ENCODE results near the gene PRRG1. TPM values are rescaled to one million over a fixed set of nuclear protein-coding genes. Genes with fewer than 3 reads are reported as not detected.
"Not testable (repeated sequence)": the region's sequence is repeated elsewhere in the genome, so short reads cannot be mapped to it uniquely, and the experiment has no call there.

Gene PRRG1
- not detected for total RNA-seq

DNA sequence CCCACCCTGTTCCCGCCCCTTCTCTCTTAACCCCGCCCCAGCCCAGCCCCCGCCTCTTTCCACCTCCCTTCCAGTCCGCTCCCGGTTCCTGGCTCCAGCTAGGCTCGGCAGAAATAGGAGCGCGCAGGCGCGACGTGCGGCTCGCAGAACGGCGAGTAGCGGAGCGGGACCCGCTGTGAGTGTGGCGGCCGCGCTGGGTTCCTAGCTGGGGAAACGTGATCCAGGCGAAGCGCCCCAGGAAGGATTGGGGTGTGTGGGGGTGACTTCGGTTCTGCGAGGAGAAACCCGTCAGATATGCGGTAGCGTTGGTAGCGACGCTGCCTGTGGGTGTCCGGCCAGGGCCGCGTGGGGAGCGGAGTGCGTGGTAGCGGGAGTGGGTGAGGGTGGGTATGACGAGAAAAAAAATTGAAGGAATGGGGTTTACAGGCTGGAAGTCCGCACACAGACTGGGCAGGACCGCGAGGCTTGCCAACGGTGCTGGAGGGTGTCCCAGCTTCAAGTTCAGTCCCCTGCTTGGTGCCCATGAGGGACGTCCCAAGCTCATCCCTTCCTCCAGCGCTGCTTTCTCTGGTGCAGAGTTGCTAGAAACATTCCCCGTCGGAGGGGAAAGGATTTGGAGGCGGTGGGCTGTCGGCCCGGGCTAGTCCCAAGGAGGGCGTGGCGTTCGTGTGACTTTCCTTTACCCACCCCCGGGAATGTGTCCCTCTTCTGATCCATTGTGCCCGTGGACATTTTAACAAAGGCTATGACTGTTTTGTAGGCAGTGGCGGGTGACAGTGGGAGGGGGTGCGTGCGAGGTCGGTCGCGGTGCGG is at the start of gene PRRG1:
PRRG1 (plus strand) TSS at position 144 of the 813 bp plus-strand sequence. CDS start 56,886 bp downstream, outside the sequence.
- peak; percentile 7 for DNase-seq
- intact Hi-C loops (cut with DNase I, micrococcal nuclease) = no loop called here
- Mint-ChIP-seq H3K27ac (no peak within 1 kb of the TSS), H3K9me3 (ENCODE audit: low read depth) (no peaks in the 10 kb centered on the region), H3K4me1 (peaks cover 9% of the 10 kb centered on the region), H3K27me3 (peaks cover 25% of the 10 kb centered on the region), H3K4me3 (peak within 1 kb of the TSS; percentile 38), H3K36me3 (ENCODE audit: low read depth) (no peaks in the 10 kb centered on the region)
- peak; percentile 12 for ATAC-seq
- ChIA-PET CTCF (no interaction called here), POLR2A (no interaction called here)

DNA sequence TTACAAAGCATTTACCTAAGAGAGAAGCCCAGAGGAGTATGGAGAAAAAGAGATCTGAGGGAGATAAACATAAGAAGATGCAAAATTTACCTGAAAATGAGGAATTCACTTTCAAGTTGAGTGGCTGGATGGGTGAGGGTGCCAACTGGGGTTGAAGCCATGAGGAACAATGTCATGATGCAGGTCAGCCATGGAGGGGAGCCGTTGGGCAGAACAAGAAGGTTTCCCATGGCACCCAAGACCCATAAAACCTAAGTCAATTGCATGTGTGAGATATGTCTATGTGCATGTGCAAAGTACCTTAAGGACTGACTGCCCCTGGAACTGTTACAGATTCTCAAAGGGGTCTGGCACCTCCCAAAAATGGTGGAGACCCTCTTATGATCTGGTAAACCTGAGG is 46.6 kb upstream of the PRRG1 start:
- Mint-ChIP-seq H3K27ac (no peak overlapping the region), H3K9me3 (ENCODE audit: low read depth) (peaks cover 2% of the 10 kb centered on the region), H3K36me3 (ENCODE audit: low read depth) (no peaks in the 10 kb centered on the region), H3K4me3 (no peak overlapping the region), H3K4me1 (no peaks in the 10 kb centered on the region), H3K27me3 (no peaks in the 10 kb centered on the region)
- ChIA-PET CTCF (no interaction called here), POLR2A (no interaction called here)
- ATAC-seq (no peak), DNase-seq (no peak)
- intact Hi-C loops (cut with DNase I, micrococcal nuclease) = no loop called here

DNA sequence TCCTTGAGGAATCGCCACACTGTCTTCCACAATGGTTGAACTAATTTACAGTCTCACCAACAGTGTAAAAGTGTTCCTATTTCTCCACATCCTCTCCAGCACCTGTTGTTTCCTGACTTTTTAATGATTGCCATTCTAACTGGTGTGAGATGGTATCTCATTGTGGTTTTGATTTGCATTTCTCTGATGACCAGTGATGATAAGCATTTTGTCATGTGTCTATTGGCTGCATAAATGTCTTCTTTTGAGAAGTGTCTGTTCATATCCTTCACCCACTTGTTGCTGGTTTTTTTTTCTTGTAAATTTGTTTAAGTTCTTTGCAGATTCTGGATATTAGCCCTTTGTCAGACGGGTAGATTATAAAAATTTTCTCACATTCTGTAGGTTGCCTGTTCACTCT is 43.9 kb upstream of the PRRG1 start:
- H3K9me3 Mint-ChIP-seq (ENCODE audit: low read depth); H3K4me1 Mint-ChIP-seq; POLR2A ChIA-PET; DNase-seq; ATAC-seq; H3K27ac Mint-ChIP-seq; intact Hi-C loops (cut with DNase I, micrococcal nuclease); H3K27me3 Mint-ChIP-seq; H3K36me3 Mint-ChIP-seq (ENCODE audit: low read depth); H3K4me3 Mint-ChIP-seq; CTCF ChIA-PET: not testable (repeated sequence)

DNA sequence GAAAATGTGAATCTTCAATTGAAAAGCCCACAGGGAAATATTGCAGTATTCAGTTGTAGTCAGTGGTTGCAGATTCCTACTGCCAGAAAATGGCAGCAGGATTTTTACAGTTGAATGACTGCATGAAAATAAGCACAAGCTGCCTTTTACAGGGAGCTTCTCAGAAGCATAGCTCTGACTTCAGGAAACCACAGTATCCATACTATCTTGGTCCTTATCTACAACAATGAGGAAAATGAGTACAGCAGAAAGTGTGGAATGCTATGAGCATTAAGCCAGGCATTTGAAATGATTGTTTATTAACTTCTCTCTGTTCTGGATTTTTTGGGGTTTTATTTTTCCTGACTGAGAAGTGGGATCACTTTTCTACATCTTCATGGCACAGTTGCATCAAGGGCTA is 34.6 kb upstream of the PRRG1 start:
- intact Hi-C loops (cut with DNase I, micrococcal nuclease) = no loop called here
- no peaks in the 10 kb centered on the region for H3K4me1 Mint-ChIP-seq
- POLR2A ChIA-PET = no interaction called here

DNA sequence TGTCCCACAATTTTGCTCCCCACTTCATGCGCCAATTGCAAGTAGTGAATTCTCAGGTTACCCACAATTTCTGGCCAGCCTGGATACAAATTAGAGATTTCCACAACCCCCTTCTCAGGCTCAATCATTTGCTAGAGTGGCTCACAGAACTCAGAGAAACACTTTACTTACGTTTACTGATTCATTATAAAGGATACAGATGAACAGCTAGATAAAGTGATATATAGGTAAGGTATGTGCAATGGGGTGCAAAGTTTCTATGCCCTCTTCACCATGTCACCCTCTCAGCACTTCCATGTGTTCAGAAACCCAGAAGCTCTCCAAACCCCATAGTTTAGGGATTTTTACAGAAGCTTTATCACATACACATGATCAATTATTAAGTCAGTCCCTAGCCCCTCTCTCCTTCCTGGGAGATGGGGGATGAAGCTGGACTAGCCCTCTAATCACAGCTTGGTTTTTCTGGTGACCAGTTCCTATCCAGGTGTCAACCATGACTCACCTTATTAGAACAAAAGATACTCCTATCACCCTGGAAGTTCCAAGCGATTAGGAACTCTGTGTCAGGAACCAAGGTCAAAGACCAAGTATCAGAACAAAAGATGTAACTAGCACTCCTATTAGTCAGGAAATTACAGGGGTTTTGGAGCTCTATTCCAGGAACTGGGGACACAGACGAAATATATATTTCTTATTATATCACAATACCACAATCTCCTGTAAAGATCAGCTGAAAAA is 33.5 kb upstream of the PRRG1 start:
- POLR2A ChIA-PET = no interaction called here
- CTCF ChIA-PET = no interaction called here
- no peaks in the 10 kb centered on the region for H3K36me3 Mint-ChIP-seq (ENCODE audit: low read depth)
- no peaks in the 10 kb centered on the region for H3K9me3 Mint-ChIP-seq (ENCODE audit: low read depth)
- H3K4me3 Mint-ChIP-seq = no peak overlapping the region
- DNase-seq (no peak), ATAC-seq (no peak)
- H3K4me1 Mint-ChIP-seq = no peaks in the 10 kb centered on the region
- no peaks in the 10 kb centered on the region for H3K27me3 Mint-ChIP-seq
- intact Hi-C loops (cut with DNase I, micrococcal nuclease) = no loop called here
- H3K27ac Mint-ChIP-seq = no peak overlapping the region

More for the DNA sequence above, 34.6 kb upstream of the PRRG1 start:
- DNase-seq (no peak), ATAC-seq (no peak)
- Mint-ChIP-seq H3K9me3 (ENCODE audit: low read depth) (no peaks in the 10 kb centered on the region), H3K36me3 (ENCODE audit: low read depth) (no peaks in the 10 kb centered on the region), H3K4me3 (no peak overlapping the region), H3K27ac (no peak overlapping the region), H3K27me3 (no peaks in the 10 kb centered on the region)
- CTCF ChIA-PET = no interaction called here

DNA sequence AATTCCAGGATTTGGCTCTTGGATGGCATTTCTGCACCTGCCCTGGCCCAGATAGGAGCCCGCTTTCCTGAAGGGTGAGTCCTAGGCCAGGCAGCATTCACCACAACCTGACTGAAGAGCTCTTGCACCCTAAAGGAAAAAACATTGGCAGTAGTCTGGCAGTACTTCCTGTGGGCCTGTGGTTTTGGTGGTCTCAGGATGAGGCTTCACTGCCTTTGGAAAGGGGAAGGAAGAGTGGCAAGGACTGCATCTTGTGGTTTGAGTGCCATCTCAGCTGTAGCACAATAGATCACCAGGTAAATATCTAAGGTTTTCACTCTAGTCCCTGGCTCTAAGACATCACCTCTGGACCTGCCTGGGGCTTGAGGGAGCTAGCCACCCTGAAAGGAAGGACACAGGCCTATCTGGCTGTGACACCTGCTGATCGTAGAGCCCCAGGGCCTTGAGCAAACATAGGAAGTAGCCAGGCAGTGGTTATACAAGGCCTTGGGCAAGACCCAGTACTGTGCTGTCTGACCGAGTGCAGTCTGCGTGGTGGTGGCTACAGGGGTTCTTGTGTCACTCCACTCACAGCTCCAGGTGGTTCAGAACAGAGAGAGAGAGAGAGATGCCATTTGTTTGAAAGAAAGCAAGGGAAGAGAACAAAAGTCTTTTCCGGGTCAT is 28.5 kb upstream of the PRRG1 start:
- DNase-seq (no peak), ATAC-seq (no peak)
- CTCF ChIA-PET = no interaction called here
- H3K9me3 Mint-ChIP-seq (ENCODE audit: low read depth) = no peaks in the 10 kb centered on the region
- no peaks in the 10 kb centered on the region for H3K4me1 Mint-ChIP-seq
- intact Hi-C loops (cut with DNase I, micrococcal nuclease) = no loop called here
- no peak overlapping the region for H3K4me3 Mint-ChIP-seq
- H3K27ac Mint-ChIP-seq = no peak overlapping the region
- no peaks in the 10 kb centered on the region for H3K27me3 Mint-ChIP-seq
- no peaks in the 10 kb centered on the region for H3K36me3 Mint-ChIP-seq (ENCODE audit: low read depth)
- POLR2A ChIA-PET = no interaction called here

DNA sequence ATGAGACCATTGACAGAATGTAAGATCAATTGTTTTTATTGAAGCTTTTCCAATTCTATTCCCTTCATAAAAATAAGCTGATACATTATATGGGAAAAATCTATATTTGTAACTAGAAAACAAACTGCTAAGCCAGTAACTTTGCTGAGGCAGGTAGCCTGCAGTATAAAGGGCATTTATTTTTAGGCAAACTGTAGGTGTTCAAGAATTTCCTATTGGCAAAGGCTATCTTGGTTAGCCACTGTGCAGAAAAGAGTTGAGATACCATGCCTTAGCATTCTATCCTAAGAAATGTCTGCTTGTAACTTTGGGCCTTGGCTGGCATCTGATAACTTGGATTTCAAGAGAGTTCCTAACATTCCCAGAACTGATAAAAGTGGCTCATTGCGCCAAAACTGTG is 18.5 kb upstream of the PRRG1 start:
- H3K9me3 Mint-ChIP-seq (ENCODE audit: low read depth) = no peaks in the 10 kb centered on the region
- POLR2A ChIA-PET = no interaction called here
- DNase-seq = no peak
- H3K27ac Mint-ChIP-seq = no peak overlapping the region
- no peak overlapping the region for H3K4me3 Mint-ChIP-seq
- intact Hi-C loops (cut with DNase I, micrococcal nuclease) = no loop called here
- no peaks in the 10 kb centered on the region for H3K36me3 Mint-ChIP-seq (ENCODE audit: low read depth)
- CTCF ChIA-PET = no interaction called here
- H3K27me3 Mint-ChIP-seq = no peaks in the 10 kb centered on the region
- H3K4me1 Mint-ChIP-seq = no peaks in the 10 kb centered on the region
- no peak for ATAC-seq

DNA sequence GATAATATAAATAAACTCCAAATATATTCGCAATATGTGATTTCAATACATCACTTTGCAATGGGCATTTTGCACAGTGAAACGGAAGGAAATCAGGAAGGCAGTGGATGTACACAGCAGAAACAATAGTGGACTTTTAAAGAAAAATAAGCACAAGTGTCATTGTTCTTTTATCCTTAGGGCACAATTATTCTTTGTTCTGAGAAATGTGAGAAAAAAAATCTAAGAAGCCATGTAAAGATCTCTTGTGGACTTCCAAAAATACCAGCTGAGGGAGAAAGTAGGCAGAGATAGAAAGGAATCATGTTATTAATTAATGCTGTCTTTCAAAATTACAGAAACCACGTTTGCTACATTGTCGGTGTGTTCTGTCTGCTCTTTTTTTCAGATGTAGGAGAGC is 17.6 kb upstream of the PRRG1 start:
- POLR2A ChIA-PET = no interaction called here
- ATAC-seq = no peak
- Mint-ChIP-seq H3K27ac (no peak overlapping the region), H3K36me3 (ENCODE audit: low read depth) (no peaks in the 10 kb centered on the region), H3K9me3 (ENCODE audit: low read depth) (no peaks in the 10 kb centered on the region), H3K4me1 (no peaks in the 10 kb centered on the region), H3K27me3 (no peaks in the 10 kb centered on the region), H3K4me3 (no peak overlapping the region)
- no peak for DNase-seq
- intact Hi-C loops (cut with DNase I, micrococcal nuclease) = no loop called here
- CTCF ChIA-PET = no interaction called here

DNA sequence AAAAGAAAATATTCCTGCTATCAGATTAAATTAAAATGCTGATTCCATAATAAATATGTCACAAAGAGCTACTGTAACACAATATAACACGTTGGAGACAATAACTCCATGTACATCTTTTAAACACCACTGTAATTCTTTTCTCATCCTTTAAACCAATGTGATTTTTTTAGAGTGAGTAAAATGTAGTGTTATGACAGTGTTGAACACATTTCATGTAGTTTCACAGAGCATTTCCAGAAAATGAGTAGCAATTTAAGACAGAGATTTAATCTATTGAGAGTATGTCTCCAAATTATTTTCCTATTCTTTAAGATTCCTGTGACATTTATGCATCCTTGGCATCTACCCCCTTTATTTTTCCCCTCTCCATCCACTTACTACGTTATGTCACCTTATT is 17.1 kb upstream of the PRRG1 start:
- ChIA-PET CTCF (no interaction called here), POLR2A (no interaction called here)
- Mint-ChIP-seq H3K9me3 (ENCODE audit: low read depth) (no peaks in the 10 kb centered on the region), H3K27ac (no peak overlapping the region), H3K36me3 (ENCODE audit: low read depth) (no peaks in the 10 kb centered on the region), H3K4me1 (no peaks in the 10 kb centered on the region), H3K27me3 (no peaks in the 10 kb centered on the region), H3K4me3 (no peak overlapping the region)
- intact Hi-C loops (cut with DNase I, micrococcal nuclease) = no loop called here
- DNase-seq = no peak
- no peak for ATAC-seq

DNA sequence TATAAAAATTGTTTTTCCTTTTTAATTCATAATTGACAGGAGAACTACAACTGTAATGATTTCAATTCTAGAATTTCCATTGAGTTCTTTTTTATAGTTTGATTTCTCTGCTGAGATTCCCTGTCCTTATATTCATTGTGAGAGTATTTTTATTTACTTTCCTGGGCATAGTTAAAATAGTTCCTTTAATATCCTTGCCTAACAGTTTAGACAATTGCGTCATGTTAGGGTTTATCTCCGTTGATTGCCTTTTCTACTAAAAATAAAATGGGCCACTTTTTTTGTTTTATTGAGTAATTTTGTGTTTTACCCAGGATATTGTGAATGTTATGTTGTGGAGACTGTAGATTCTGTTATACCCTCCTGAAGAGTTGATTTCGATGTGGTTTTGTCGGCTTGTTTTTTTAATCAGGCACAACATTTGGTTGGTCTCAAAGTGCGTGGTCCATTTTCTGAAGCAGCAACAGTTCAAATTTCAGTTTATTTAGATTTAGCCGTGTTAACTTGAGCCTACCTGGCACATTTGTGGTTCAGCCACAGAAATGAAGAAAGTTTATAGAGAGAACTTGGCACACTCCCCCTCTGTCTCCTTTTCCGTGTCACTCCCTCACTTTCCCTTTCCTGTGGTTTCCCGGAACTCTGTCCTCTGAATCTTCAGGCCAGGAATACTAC is 16.0 kb upstream of the PRRG1 start:
- no peak for ATAC-seq
- Mint-ChIP-seq H3K4me1 (no peaks in the 10 kb centered on the region), H3K27me3 (no peaks in the 10 kb centered on the region), H3K27ac (no peak overlapping the region), H3K9me3 (ENCODE audit: low read depth) (no peaks in the 10 kb centered on the region), H3K36me3 (ENCODE audit: low read depth) (no peaks in the 10 kb centered on the region), H3K4me3 (no peak overlapping the region)
- DNase-seq = no peak
- intact Hi-C loops (cut with DNase I, micrococcal nuclease) = no loop called here
- ChIA-PET CTCF (no interaction called here), POLR2A (no interaction called here)

DNA sequence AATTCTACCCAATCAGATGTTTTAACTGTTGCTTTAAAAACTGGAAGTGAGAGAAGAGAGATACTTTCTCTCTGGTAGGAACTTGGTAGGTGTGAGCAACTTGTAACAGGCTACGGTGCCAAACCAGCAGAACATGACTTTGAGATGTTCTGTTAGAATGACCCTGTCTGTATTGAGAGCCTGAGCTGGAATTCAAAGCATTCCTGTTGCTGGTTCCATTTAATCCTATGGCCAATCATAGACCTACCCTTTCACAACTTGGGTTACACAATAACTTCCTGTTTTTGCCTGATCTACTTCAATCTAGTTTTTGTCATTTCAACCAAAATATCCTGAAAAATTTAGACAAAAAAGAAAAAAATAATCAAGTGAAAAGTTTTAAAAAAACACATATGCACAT is 1.7 kb upstream of the PRRG1 start:
- ATAC-seq = no peak
- intact Hi-C loops (cut with DNase I, micrococcal nuclease) = no loop called here
- Mint-ChIP-seq H3K9me3 (ENCODE audit: low read depth) (no peaks in the 10 kb centered on the region), H3K36me3 (ENCODE audit: low read depth) (no peaks in the 10 kb centered on the region), H3K4me1 (peaks cover 9% of the 10 kb centered on the region), H3K4me3 (no peak overlapping the region), H3K27me3 (peaks cover 23% of the 10 kb centered on the region), H3K27ac (no peak overlapping the region)
- no peak for DNase-seq
- ChIA-PET CTCF (no interaction called here), POLR2A (no interaction called here)
